ENCODE data around the gene NIT1.

The NIT1 gene

GRCh38 chr1:161079436-161080110 lies 38.3 kb upstream of the NIT1 start:
- TF ChIP-seq CTCF (IDR thresholded peaks at IDR 0.05; ENCODE audit: low read depth, low read length): no peak
- DNase-seq (ENCODE audit: low read depth, low spot score): no peak
- H3K4me3 ChIP-seq (ENCODE audit: low read depth, low read length): no peak overlapping the region
- in situ Hi-C loops (cut with HindIII; ENCODE audit: low sequenced_read_pairs): no loop called here

- no peak overlapping the region for H3K4me3 ChIP-seq (ENCODE audit: low read depth, low read length)
- no peak for TF ChIP-seq CTCF (IDR thresholded peaks at IDR 0.05; ENCODE audit: low read depth, low read length)
- DNase-seq (ENCODE audit: low read depth, low spot score): no peak
- in situ Hi-C loops (cut with HindIII; ENCODE audit: low sequenced_read_pairs): no loop called here
Measured at GRCh38 chr1:161080441-161081405, 37.2 kb upstream of the NIT1 start.

- no peak overlapping the region for H3K4me3 ChIP-seq (ENCODE audit: low read depth, low read length)
- in situ Hi-C loops (cut with HindIII; ENCODE audit: low sequenced_read_pairs): no loop called here
- no peak for TF ChIP-seq CTCF (IDR thresholded peaks at IDR 0.05; ENCODE audit: low read depth, low read length)
- no peak for DNase-seq (ENCODE audit: low read depth, low spot score)
Measured at GRCh38 chr1:161081519-161081918, 36.4 kb upstream of the NIT1 start.

GRCh38 chr1:161082483-161082882 lies 35.4 kb upstream of the NIT1 start:
- H3K4me3 ChIP-seq (ENCODE audit: low read depth, low read length): no peak overlapping the region
- no peak for DNase-seq (ENCODE audit: low read depth, low spot score)
- TF ChIP-seq CTCF (IDR thresholded peaks at IDR 0.05; ENCODE audit: low read depth, low read length): no peak
- in situ Hi-C loops (cut with HindIII; ENCODE audit: low sequenced_read_pairs): no loop called here

GRCh38 chr1:161082996-161083747 lies 34.7 kb upstream of the NIT1 start:
- TF ChIP-seq CTCF (IDR thresholded peaks at IDR 0.05; ENCODE audit: low read depth, low read length): no peak
- H3K4me3 ChIP-seq (ENCODE audit: low read depth, low read length): no peak overlapping the region
- DNase-seq (ENCODE audit: low read depth, low spot score): peak; percentile 93
- in situ Hi-C loops (cut with HindIII; ENCODE audit: low sequenced_read_pairs): no loop called here

All from astrocyte of the spinal cord (primary cell).